Activated T-helper 1 cell treated with Interleukin-2 at 50 U/mL for 16 hours (primary cell): ENCODE data around the gene LYPD8.
"Not testable (repeated sequence)": the region's sequence is repeated elsewhere in the genome, so short reads cannot be mapped to it uniquely, and the experiment has no call there.

Experiments
- DNase-seq: peaks from one replicate; pipeline ENCODE4 v3.0.0-alpha.2; 2020; ENCODE audit warnings: low read depth

The LYPD8 gene, protein sequence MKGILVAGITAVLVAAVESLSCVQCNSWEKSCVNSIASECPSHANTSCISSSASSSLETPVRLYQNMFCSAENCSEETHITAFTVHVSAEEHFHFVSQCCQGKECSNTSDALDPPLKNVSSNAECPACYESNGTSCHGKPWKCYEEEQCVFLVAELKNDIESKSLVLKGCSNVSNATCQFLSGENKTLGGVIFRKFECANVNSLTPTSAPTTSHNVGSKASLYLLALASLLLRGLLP

DNA sequence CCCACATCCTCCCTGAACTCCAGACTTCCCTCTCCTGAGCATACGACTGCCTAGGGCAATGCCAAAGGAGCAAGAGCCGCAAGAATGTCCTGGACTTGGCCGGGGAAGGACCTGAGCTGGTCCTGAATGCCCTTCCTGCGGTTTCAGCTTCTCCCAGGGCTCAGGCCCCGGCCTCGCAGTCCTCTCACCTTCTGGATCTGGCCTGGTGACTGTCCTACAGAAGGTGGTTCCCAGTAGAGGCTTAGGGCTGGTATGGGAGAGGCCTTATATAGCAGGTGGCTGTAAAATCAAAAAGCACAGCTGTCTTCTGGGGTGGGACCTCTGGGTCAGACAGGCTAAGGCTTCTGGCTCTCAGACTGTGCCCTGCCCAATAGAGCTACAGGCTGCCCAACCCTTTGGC lies at the start of gene LYPD8:
Gene LYPD8, minus strand, starts transcription at position 243 of the 400 bp plus-strand sequence. CDS start 4,678 bp downstream, outside the sequence.
- no peak for DNase-seq

DNA sequence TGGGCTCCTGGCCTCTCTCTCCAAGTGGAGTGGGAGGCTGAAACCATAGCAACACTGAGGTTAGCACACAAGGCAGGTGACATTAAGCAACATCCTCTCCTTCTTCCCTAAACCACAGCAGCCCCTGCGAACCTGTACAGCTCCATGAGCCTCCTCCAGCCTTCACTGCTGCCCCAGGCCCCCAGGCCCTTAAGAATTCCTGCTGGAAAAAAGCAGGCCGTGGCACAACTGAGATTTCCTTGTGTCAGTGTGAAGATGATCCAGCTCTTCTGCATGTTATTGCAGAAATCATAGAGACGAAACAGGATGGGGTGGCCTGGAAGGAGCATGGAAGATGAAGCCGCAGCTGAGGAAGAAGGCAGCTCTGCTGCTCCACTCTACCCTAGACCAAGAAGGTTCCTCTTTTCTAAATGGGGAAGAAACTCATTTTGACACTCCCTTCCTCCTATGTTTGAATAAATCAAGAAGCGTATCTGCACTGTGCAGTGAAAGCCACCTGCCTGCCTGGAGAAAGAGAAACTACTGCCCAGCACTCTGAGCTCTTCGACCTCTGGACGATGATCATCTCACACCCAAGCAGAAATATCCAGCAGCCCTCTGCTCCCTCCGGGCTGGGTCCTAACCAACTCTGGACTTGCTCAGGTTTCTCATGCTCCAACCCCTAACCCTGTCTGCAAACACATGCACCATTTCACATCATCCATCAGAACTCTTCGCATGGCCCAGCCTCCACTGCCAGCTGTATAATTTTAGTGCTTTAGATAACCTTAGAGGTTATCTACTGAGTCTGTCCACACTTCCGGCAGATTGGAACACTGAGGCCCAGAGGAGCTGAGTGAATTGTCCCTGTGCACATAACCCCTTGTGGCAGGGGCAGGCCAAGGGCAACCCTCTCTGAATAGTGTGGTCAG lies 49.5 kb upstream of the LYPD8 start:
- no peak for DNase-seq

DNA sequence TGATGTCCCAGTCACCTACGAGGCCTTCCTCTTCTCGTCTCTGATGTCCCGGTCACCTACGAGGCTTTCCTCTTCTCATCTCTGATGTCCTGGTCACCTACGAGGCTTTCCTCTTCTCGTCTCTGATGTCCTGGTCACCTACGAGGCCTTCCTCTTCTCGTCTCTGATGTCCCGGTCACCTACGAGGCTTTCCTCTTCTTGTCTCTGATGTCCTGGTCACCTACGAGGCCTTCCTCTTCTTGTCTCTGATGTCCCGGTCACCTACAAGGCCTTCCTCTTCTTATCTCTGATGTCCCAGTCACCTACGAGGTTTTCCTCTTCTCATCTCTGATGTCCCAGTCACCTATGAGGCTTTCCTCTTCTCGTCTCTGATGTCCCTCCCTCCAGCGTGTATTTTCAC lies 47.9 kb upstream of the LYPD8 start:
- DNase-seq, result not testable (repeated sequence)

DNA sequence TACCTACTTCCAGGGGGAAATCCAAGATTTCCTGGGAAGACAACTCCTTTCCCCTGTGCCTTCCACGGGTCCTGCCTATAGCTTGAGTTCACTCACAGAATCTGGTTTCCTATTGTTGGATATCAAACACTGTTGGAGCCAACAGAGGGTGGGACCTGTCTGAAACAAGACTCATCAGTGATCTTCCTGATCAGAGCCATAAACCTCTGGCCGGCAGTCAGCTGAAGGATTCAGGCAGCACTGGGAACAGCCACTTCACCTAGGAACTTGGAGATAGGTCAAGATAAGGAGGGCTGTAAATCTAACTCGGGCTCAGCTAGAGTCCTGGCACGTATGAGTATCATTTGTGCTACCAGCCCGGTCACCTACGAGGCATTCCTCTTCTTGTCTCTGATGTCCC lies 46.9 kb upstream of the LYPD8 start:
- no peak for DNase-seq

DNA sequence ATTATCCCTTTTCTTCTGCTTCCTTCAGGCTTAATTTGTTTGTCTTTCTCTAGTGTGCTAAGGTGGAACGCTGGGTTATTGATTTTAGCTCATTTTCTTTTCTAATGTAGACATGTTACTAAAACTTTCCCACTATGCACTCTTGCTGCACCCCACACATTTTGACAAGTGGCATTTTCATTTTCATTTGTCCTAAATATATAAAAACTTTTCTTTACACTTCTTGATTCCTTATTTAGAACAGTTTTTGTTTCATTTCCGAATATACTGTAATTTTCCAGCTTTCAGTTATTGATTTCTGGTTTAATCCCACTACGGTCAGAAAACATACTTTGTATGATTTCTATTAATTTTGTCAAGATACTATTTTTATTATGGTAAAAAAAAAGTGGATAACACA lies 44.9 kb upstream of the LYPD8 start:
- no peak for DNase-seq

DNA sequence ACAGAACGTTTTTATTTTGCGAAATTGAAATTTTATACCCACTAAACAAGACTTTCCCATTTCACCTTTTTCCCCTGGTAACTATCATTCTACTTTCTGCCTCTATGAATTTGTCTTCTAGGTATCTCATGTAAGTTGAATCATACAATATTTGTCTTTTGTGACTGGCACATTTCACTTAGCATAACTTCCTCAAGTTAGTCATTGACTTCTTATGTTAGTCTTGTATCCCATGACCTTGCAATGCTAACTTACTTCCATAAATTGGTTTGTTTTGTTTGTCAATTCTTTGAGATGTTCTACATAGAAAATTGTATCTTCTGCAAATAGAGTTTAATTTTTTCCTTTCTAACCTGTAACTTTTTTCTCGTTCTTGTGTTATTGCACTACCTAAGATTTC lies 43.2 kb upstream of the LYPD8 start:
- no peak for DNase-seq

DNA sequence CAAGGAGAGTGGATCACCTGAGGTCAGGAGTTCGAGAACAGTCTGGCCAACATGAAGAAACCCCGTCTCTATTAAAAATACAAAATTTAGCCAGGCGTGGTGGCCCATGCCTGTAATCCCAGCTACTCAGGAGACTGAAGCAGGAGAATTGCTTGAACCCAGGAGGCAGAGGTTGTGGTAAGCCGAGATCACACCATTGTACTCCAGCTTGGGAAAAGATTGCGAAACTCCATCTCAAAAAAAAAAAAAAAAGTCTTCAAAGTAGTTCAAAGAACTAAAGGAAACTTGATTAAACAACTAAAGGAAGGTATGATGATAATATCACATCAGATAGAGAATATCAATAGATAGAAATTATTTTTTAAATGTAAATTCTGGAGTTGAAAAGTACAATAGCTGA lies 39.1 kb upstream of the LYPD8 start:
- not testable (repeated sequence) for DNase-seq

DNA sequence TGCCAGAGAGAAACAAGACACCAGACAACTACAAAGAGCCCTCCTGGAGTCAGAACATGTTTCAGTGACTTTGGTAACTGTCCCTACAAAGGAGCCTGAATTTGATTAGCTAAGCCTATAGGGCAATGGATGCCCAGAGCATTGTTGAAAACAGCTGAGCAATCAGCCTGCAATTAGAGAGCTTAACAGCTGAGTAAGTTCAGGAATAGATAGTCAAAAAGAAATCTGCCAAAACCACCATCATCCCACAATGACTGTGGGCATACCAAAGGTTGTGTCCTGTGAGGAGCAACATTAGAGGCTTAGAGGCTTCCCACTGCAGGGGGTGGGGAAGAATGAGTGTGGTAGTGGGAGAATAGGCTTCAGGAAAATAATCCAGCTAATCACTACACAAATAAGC lies 38.0 kb upstream of the LYPD8 start:
- no peak for DNase-seq

DNA sequence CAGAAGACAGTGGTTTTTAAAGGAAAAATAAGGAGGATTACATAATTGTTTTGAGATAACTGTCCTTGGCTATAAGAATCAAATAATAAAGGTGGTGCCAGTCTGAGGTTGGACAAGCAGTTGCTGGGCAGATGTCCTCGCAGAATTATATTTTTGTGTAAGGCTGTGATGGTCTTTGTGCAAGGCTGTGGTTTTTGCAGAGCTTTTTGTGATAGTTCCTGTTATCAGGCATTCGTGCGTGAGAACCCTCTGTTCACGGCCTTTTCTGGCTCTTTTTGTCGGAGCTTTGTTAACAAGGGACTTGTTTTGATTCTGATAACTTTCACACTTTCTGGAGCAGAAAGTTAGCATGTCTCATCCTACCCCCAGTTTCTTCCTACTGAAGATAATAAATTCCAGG lies 36.8 kb upstream of the LYPD8 start:
- DNase-seq, result no peak

DNA sequence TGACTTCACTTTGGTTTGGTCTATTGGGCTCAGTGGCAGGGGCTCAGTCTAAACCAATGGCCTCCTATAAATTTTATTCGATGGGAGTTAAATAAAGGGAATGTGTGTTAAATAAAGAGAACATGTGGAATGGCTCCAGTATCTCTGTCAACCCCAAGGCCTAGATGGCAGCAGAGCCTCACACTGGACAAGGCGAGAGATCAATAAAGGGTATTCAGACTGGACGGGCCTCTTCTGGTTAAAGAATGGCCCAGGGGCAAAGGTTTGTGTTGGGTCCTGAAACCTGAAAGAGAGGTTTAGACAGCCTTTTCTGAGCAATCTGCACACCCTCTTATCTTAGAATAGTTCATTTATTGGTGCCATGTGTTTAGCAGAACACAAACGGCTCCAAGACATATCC lies 35.5 kb upstream of the LYPD8 start:
- DNase-seq, result no peak

DNA sequence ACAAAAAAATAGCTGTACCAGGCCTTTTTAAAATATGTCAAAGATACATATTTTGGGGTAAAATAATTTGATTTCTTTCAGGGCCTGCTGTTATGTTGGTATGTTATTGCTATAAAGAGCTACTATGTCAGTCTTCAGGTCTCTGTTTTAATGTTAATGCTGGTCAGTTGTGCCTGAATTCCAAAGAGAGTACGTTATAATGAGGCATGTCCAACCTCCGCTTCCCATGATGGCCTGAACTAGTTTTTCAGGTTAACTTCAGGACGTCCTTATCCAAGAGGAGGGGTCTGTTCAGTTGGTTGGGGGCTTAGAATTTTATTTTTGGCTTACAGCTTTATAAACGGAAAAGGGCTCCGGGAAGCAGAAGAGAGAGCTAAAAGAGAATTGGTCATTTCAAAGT lies 34.9 kb upstream of the LYPD8 start:
- no peak for DNase-seq

DNA sequence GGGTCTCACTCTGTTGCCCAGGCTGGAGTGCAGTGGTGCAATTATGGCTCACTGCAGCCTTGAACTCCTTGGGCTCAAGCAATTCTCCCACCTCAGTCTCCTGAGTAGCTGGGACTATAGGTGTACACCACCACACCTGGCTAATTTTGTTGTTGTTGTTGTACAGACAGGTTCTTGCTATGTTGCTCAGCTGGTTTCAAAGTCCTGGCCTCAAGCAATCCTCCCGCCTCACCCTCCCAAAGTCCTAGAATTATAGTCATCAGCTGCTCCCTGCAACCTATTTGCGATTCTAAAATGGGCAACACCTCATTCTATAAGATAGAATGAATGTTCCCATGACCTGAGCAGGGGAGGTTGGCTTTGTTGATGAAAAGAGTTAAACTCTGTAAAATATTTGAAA lies 33.8 kb upstream of the LYPD8 start:
- not testable (repeated sequence) for DNase-seq

DNA sequence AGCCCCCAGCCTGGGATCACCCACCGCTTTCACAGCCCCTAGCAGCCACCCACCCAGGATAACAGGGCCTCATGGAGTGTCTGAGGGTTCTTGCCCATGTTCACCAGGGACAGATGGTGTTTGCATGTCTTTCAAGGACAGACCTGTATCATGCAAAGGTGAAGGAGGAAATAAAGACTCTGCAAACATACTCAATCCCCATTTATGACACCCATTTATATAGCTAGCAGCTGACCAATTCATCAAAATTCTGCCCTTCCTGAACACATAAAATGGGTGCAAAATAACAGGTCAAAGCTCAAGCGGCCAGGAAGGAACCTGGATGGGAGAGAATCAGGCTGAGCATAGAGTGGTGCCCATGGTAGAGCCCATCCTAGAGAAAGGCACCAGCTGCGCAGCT lies 32.8 kb upstream of the LYPD8 start:
- DNase-seq, result no peak

DNA sequence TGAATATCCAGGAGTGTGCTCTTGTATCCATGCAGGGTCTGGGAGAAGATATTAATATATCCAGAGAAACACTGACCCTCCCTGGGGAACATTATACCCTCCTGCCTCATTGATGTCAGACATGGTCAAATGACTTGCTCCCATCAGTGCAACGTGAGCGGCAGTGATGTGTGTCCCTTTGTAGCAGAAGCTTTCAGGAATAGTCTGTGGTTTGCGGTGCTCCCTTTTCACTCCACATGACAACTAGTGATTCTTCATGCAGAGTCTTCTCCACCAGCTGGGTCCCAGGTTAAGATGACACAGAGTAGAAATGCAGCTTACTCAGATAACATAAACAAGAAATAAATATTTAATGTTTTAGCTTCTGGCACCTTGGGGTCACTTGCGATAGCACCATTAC lies 31.9 kb upstream of the LYPD8 start:
- DNase-seq, result no peak

DNA sequence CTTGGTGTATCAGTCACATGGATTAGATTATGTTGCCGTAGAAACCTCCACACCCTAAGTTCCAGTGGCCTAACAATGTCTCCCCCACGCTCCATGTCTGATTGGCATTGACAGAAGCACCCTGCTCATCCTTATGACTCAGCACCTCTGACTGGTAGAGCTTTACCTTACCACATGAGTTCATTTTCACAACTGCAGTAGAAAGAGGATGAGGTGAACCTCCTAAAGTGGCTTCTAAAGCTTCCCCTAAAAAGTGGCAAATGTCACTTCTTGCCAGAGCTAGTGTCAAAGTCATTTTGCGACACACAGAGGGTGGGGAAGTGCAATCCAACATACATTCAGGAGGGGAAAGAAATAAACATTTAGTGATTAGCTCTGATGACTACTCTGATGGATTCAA lies 30.6 kb upstream of the LYPD8 start:
- DNase-seq, result no peak

DNA sequence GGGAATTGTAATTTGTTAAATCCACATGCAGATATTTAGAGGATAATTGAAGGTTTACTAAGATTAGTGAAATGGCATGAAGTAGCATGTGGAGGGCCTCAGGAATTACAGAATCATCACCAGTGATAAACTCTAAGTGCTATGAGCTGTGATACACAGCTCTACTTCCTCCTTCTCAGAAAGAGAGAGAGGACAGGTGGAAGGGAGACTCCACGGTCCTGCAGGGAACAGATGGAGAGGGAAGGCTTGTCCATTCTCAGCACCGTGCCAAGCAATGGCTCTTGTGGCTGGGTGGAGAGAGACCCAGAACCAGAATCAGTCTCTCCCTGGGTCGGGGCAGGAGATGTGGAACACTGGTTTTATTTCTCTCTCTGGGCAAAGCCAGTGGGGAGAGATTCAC lies 27.8 kb upstream of the LYPD8 start:
- no peak for DNase-seq

DNA sequence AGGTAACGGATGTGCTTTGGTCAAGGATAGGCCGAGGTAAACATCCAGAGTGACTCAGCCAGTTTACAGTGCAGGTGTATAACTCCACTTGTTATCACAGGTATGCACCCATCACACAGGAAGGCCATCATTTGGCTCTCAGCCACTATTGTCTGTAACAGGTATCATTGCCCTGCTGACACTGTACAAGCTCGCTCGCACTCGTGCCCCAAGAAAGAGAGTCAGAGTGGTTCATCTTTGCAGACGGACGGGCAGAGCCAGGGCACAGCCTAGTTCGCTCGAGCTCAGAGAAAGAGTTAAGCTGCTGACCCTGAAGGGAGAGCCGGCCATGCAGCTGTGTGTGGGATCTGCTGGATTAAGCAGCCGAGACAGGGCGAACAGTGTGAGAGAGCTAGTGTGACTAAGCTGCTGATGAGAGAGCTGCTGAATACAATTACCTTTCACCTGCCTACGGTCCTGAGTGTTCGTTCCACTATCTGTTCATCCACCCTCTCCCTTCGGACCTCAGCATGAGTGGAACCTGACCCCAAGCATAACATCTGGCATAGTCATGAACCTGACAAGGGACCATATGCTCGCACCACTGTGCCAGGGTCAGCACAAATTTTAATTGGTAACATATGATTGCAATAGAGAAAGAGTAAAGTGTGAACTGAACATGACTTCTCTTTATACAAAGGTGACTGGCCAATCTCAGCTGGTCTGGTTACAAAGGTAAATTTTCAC lies 27.0 kb upstream of the LYPD8 start:
- no peak for DNase-seq

DNA sequence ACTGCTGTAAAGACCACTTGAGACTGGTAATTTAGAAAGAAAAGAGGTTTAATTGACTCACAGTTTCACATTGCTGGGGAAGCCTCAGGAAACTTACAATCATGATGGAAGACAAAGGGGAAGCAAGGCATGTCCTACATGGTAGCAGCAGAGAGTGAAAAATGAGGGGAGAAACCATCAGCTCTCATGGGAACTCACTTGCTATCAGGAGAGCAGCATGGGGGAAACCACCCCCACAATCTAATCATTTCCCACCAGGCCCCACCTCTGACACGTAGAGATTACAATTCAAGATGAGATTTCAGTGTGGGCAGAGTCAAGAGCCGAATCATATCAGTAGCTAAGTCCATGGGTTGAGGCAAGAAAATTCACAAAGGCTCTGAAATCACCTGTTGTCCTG lies 23.8 kb upstream of the LYPD8 start:
- no peak for DNase-seq

DNA sequence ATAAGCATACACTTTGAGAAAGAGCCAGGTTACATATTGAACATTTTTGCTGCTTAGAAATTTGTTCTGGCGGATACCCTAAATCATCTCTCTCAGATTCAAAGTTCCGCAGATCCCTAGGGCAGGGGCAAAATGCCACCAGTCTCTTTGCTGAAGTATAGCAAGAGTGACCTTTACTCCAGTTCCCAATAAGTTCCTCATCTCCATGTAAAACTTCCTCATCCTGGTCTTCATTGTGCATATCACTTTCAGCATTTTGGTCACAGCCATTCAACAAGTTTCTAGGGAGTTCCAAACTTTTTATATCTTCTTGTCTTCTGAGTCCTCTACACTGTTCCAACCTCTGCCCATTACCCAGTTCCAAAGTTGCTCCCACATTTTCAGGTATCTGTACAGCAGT lies 23.3 kb upstream of the LYPD8 start:
- no peak for DNase-seq

DNA sequence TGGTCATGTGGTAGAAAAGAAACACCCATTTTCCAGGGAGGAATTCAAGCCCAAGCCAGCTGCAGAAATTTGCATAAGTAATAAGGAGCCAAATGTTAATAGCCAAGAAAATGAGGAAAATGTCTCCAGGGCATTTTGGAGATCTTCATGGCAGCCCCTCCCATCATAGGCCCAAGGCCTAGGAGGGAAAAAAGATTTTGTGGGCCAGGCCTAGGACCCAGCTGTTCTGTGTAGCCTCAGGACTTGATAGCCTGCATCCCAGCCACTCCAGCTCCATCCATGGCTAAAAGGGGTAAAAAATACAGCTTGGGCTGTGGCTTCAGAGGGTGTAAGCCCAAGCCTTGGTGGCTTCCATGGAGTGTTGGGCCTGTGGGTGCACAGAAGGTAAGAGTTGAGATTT lies 21.4 kb upstream of the LYPD8 start:
- DNase-seq, result no peak

DNA sequence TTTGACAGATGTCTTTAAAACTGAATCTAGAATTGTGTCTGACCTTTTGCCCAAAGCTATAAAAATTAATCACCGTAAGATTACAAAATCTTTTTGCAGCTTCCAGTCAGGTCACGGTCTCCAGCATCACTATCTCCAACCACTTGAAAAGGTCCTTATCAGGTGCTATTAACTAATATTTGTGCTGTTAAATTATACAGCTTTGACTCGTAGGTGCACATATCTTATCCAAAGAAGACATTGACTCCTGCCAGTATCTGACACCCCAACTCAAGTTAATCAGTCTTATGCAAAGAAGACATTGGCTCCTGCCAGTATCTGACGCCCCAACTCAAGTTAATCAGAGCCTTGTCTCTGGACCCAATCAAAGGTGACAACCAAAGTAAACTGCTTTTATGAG lies 19.9 kb upstream of the LYPD8 start:
- no peak for DNase-seq

DNA sequence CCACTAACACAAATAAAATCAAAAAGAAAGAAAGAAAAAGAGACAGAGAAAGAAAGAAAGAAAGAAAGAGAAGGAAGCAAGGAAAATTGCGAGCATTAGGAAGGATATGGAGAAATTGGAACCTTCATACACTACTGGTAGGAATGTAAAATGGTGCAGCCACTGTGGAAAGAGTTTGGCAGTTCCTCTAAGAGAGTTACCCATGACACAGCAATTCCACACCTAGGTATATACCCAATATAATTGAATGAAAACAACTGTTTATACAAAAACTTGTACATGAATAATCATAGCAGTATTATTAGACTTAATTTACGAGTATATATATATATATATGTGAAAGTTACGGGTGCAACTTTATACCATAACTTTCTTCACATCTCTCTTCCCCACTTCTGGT lies 4.1 kb upstream of the LYPD8 start:
- no peak for DNase-seq

DNA sequence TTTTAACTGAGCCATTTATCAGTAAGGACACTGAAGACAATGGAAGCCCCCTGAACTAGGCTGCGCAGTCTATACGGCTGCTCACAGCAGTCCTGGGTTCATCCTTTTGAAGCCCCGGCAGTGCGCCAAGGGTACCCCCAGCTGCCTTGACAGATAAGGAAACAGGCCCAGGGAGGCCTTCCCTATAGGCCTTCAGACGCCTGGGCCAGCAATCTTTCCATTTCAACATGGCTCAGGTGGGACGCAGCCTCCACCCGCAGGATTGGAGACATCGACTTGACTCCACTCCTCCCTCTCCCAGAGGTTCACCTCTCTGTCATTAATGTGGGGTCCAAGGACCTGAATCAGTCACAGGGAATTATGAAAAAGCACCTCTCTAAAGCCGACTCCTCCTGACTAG lies 2.8 kb upstream of the LYPD8 start:
- no peak for DNase-seq
